Lower lobe of right lung (tissue), 2 donors: ENCODE measurements around the gene CFAP77. TPM values are rescaled to one million over a fixed set of nuclear protein-coding genes. Genes with fewer than 3 reads are reported as not detected.
A peak's percentile ranks its signal among the peaks of the same experiment; 100 is the strongest.

Experiments used
- ATAC-seq, 2 donors: fragments of 200-7000 bp; cut with Tn5 transposase; one replicate each; pipeline ENCODE4 v1.9.1; 2020 to 2022; ENCODE audit warnings: mild to moderate bottlenecking in 2 of 2, moderate library complexity in 2 of 2
- DNase-seq: peaks from one replicate; pipeline ENCODE4 v3.0.0-alpha.2; 2020
- H3K27ac ChIP-seq: fragments of 200-600 bp; one replicate; pipeline ENCODE4 v1.8.0; 2022
- H3K27me3 ChIP-seq: fragments of 200-600 bp; one replicate; pipeline ENCODE4 v1.8.0; 2022; ENCODE audit warnings: low read depth
- H3K36me3 ChIP-seq: fragments of 200-600 bp; one replicate; pipeline ENCODE4 v1.8.0; 2022; ENCODE audit warnings: mild to moderate bottlenecking
- H3K4me1 ChIP-seq: fragments of 200-600 bp; one replicate; pipeline ENCODE4 v1.8.0; 2022
- H3K4me3 ChIP-seq: fragments of 200-600 bp; one replicate; pipeline ENCODE4 v1.8.0; 2022; ENCODE audit warnings: mild to moderate bottlenecking
- H3K9me3 ChIP-seq: fragments of 200-600 bp; one replicate; pipeline ENCODE4 v1.8.0; 2022
- CTCF ChIP-seq: fragments of 200-600 bp; IDR thresholded peaks from one replicate; pipeline ENCODE4 v1.8.0; 2022; ENCODE audit warnings: antibody characterized with exemption, mild to moderate bottlenecking
- intact Hi-C: fragments of 100-400 bp; cut with DNase I; formaldehyde crosslinking; loops from one replicate; pipeline ENCODE4 v1.11.0; 2022
- long read RNA-seq: library from polyadenylated mRNA; unstranded; transcript quantifications from one replicate; pipeline ENCODE4 v2.0.0, GENCODE V29; 2021
- total RNA-seq: library from RNA; stranded (reverse); fragmentation: NEBNext Ultra II Directional; extraction: Animal tissue kit (Norgen Biotek cat#: 25700); gene quantifications from one replicate; pipeline ENCODE4 v1.2.1, GENCODE V29; 2021
- donor health status: DM: no; HTN: yes; CAD: no; lungs with severe emphysema.

Gene CFAP77
- 3.7 TPM for total RNA-seq
- long read RNA-seq, partial matches to known transcripts: 1 of 8 reads
- long read RNA-seq, other reads (novel, unspliced or antisense): 4 of 8 reads

DNA sequence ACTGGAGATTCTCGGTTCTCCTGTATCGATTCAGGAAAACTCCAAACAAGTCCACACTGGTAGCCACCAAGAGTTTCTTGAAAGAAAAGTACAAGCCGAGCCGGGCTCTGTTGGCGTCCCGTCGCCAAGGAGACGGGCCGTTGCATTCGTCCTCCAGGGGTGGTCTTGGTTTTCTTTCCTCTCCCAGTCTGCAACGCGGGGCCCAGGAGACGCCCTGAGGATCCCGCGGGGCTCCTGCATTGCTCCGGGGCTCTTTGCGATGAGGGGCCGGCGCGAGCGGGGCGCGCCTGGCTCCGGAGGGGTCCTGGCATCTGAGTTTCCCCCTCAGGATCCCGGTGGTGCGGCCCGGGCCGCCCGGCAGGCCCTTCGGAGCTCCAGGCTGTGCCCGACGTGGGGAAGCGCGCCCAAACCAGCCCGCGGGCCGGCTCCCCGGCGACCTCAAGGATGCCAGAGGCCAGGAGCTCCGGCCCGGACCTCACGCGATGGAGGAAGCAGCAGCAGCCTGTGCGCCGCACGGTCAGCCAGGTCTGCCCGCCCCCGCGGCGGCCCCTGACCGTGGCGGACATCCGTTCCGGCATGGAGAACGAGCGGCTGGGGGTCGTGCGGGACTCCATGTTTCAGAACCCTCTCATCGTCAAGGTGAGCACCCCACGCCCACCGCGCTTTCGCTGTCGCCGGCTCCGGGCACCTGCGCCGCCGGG, at the start of gene CFAP77:
CFAP77 (plus strand) TSS at position 384 of the 701 bp plus-strand sequence; CDS start at position 445, 61 bp downstream.
- Histone ChIP-seq H3K4me1 (peaks cover 37% of the 10 kb centered on the region), H3K4me3 (peak within 1 kb of the TSS; percentile 58), H3K36me3 (no peaks in the 10 kb centered on the region), H3K27me3 (peaks cover 55% of the 10 kb centered on the region), H3K9me3 (no peaks in the 10 kb centered on the region), H3K27ac (no peak within 1 kb of the TSS)
- intact Hi-C loops: no loop called here
- peak; percentile 73 to 78 for ATAC-seq
- no peak for TF ChIP-seq CTCF
- peak; percentile 64 for DNase-seq

DNA sequence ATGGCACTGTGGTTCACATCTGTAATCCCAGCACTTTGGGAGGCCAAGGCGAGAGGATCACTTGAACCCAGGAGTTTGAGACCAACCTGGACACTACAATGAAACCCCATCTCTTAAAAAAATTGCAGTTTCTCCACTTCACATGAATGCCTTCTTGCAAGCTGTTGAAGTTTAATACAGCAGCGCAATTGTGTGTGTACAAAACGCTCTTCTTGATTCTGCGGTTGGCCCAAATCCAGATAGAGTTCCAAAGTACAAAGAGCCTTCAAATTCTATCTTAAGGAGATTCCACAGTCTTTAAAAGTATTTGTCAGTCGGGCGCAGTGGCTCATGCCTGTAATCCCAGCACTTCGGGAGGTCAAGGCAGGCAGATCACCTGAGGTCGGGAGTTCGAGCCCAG, 45.9 kb upstream of the CFAP77 start:
- H3K4me3 ChIP-seq: no peak overlapping the region
- no peak for TF ChIP-seq CTCF
- DNase-seq: no peak
- no peaks in the 10 kb centered on the region for H3K9me3 ChIP-seq
- H3K27me3 ChIP-seq: no peaks in the 10 kb centered on the region
- ATAC-seq: no peak
- no peak overlapping the region for H3K27ac ChIP-seq
- no peaks in the 10 kb centered on the region for H3K36me3 ChIP-seq
- peaks cover 3% of the 10 kb centered on the region for H3K4me1 ChIP-seq
- intact Hi-C loops: no loop called here

DNA sequence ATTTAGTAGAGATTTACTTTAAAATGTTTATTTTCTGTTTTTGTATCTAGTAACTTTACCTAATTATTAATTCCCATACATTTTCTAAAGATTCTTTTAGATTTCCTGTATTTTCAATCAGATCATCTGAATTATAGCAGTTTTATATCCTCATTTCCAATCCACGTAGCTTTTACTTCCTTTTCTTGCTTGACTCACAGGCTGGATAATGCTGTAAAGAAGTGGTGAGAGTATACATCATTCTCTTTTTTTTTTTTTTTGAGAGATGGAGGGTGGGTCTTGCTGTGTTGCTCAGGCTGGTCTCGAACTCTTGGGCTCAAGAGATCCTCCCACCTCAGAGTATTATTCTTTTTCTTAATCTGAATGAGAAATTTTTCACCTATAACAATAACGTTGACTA, 44.0 kb upstream of the CFAP77 start:
- no peaks in the 10 kb centered on the region for H3K36me3 ChIP-seq
- no peaks in the 10 kb centered on the region for H3K27me3 ChIP-seq
- H3K4me1 ChIP-seq: peaks cover 3% of the 10 kb centered on the region
- no peaks in the 10 kb centered on the region for H3K9me3 ChIP-seq
- H3K4me3 ChIP-seq: no peak overlapping the region
- TF ChIP-seq CTCF: no peak
- intact Hi-C loops: no loop called here
- ATAC-seq (no peak), DNase-seq (no peak)
- no peak overlapping the region for H3K27ac ChIP-seq

DNA sequence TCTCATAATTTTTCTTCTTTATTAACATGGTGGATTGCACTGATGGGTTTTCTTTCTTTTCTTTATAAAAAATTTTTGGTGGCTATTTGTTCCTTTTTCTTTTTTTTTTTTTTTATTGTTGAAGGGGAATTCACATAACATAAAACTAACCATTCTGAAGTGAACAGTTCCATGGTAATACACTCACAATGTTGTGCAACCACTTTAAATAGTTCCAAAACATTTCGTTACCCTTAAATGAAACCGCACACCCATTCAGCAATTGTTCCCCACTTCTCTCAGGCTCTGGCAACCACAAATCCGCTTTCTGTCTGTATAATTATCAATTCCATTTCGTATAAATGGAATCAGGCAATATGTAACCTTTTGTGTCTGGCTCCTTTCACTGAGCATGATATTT, 43.5 kb upstream of the CFAP77 start:
- no peak overlapping the region for H3K27ac ChIP-seq
- intact Hi-C loops: no loop called here
- no peak for DNase-seq
- no peaks in the 10 kb centered on the region for H3K9me3 ChIP-seq
- H3K27me3 ChIP-seq: no peaks in the 10 kb centered on the region
- H3K36me3 ChIP-seq: no peaks in the 10 kb centered on the region
- H3K4me1 ChIP-seq: peaks cover 3% of the 10 kb centered on the region
- TF ChIP-seq CTCF: no peak
- peak in 1 of 2 donors; percentile 58 for ATAC-seq
- H3K4me3 ChIP-seq: no peak overlapping the region

DNA sequence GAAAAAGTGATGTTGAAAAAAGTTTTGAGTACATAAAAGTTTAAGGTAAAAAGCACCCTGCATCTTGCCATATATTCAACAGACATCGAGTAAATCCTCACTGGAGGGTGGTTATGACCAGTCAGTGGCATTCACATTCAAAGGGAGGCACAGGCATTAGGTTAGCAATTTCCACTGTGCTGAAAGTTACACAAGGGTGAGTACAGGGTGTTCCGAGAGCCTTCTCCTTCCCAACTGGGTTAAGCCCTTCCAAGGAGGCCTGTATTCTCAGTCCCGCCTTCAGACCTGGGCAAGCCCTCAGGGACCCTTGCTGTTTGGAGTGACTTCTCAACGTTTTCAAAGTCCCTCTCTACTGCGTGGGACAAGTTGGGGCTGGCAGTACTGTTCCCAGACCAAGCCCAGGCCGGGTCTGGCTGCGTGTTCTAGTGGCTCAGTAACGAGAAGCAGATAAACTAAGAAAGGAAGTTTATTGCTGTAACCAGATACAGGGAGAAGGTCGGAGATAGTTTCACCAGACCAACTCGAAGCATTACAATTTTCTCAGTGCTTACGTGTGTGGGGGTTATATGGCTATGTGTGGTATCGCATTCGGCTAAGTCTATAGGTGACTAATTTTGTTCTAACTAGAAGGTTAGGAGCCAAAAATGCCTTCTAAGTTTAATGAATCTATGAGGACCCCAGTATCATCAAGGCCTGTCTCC, 42.2 kb upstream of the CFAP77 start:
- Histone ChIP-seq H3K4me3 (no peak overlapping the region), H3K4me1 (peaks cover 15% of the 10 kb centered on the region), H3K36me3 (no peaks in the 10 kb centered on the region), H3K27me3 (no peaks in the 10 kb centered on the region), H3K27ac (no peak overlapping the region), H3K9me3 (no peaks in the 10 kb centered on the region)
- ATAC-seq: peak; percentile 68 to 78
- TF ChIP-seq CTCF: no peak
- no peak for DNase-seq
- intact Hi-C loops: no loop called here
